SU-DHL-6 (cell line): Measurements from ENCODE around the gene MAP3K10.

Experiments used
- EZH2phosphoT487 ChIP-seq: fragments of 200-600 bp; sonication (generic), shearing (Covaris generic); conservative IDR thresholded peaks from 2 replicates; pipeline ENCODE4 v1.6.1; 2018; ENCODE audit warnings: mild to moderate bottlenecking, antibody characterized with exemption, low read length, moderate library complexity, mixed read lengths
- TF ChIP-seq, protein P1 (sequence below): fragments of 200-600 bp; sonication (generic); IDR thresholded peaks from one replicate; pipeline ENCODE4 v1.5.1; 2017; ENCODE audit warnings: antibody characterized with exemption, mild to moderate bottlenecking, low read length, moderate library complexity; ENCODE audit not compliant: insufficient read depth, poor library complexity, severe bottlenecking

- TF ChIP-seq, protein P1, sequence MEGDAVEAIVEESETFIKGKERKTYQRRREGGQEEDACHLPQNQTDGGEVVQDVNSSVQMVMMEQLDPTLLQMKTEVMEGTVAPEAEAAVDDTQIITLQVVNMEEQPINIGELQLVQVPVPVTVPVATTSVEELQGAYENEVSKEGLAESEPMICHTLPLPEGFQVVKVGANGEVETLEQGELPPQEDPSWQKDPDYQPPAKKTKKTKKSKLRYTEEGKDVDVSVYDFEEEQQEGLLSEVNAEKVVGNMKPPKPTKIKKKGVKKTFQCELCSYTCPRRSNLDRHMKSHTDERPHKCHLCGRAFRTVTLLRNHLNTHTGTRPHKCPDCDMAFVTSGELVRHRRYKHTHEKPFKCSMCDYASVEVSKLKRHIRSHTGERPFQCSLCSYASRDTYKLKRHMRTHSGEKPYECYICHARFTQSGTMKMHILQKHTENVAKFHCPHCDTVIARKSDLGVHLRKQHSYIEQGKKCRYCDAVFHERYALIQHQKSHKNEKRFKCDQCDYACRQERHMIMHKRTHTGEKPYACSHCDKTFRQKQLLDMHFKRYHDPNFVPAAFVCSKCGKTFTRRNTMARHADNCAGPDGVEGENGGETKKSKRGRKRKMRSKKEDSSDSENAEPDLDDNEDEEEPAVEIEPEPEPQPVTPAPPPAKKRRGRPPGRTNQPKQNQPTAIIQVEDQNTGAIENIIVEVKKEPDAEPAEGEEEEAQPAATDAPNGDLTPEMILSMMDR: no peak
- no peak for TF ChIP-seq EZH2phosphoT487
Measured at GRCh38 chr19:40214936-40215335, 23.7 kb downstream of the MAP3K10 start.
